Measurements from ENCODE around the gene CYREN. TPM values are rescaled to one million over a fixed set of nuclear protein-coding genes. Genes with fewer than 3 reads are reported as not detected.

CYREN gene
- total and polyA plus RNA-seq, 9 of the 15 experiments (the other 6 are each of a cell fraction or from before 2014, with no cell fraction given): 13.9 to 108 (median 88.8) TPM

DNA sequence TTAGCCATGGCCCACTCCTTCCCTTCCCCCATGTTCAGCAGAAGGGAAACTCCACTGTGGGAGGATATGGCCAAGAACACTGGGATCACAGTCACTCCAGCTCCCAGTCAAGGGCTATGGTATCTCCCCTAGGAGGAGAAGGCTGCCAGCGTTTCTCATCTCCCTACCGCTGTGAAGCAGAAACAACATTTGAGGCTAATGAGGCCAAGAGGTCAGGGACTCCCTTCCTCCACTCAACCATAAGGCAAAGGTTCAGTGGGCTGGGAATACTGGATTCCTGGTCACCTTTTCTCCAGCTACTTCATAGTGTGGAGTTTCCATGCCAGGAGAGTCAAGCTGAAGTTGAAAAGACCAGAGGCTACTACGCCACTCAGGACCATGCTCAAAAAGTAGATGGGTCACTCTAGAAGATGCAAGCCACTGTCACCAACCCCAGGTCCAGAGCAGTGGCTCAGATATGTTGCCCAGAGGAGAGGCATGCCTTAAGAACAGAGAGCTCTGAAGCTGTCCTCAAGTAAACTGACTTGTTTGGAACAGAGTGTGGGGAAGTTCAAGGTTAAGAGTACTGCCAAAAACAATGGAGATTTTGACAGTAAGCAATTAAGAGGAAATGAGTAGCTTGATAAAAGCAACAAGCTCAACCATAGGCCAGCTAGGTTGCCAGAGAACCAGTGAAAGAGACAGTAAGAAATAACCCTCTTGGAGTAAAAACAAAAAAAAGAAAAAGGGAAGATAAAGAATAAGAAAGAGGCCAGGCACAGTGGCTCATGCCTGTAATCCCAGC, 26.4 kb downstream of the CYREN start:
- H3K9me3 ChIP-seq (replicated peaks; ENCODE audit: control insufficient read depth, insufficient read depth, low read depth, low read length): no peaks in the 10 kb centered on the region
- in situ Hi-C loops (cut with MboI) (no loop called here), intact Hi-C loops (cut with micrococcal nuclease) (no loop called here)
- no peak overlapping the region for H3K4me2 ChIP-seq (ENCODE audit: insufficient read depth, low read length)
- CTCF ChIA-PET (ENCODE audit: low intra/inter-chr PET ratio): no interaction called here
- no peaks in the 10 kb centered on the region for H3K36me3 ChIP-seq (ENCODE audit: control insufficient read depth, insufficient read depth, low read length)
- ATAC-seq: no peak
- WGBS (ENCODE audit: insufficient coverage, low coverage, missing lambda C conversion rate): 18% methylated on average over 3 of the region's 3 CpGs
- H3K27me3 ChIP-seq (ENCODE audit: control insufficient read depth in 2 of 2, insufficient read depth in 2 of 2, low read length in 2 of 2): no peaks in the 10 kb centered on the region
- no peak overlapping the region for H3K9ac ChIP-seq (ENCODE audit: insufficient read depth in 1 of 2, low read depth in 2 of 2, low read length in 2 of 2)
- no peaks in the 10 kb centered on the region for H4K20me1 ChIP-seq (replicated peaks; ENCODE audit: control insufficient read depth, insufficient read depth, low read length)
- no peaks in the 10 kb centered on the region for H3K9me1 ChIP-seq (ENCODE audit: control insufficient read depth, insufficient read depth, low read length)
- no peak overlapping the region for H3K4me3 ChIP-seq
- FAIRE-seq: no peak
- H3K27ac ChIP-seq (ENCODE audit: extremely low read depth, low read depth, low read length): no peak overlapping the region
- no peak overlapping the region for H2AFZ ChIP-seq (ENCODE audit: low read depth, low read length)
- peaks cover 0 to 11% of the 10 kb centered on the region in 2 experiments; a peak in 3 of 5 replicates for H3K4me1 ChIP-seq (replicated peaks in 1 of 2; ENCODE audit: control insufficient read depth in 2 of 2, insufficient read depth in 2 of 2, low read length in 2 of 2)
- POLR2A ChIA-PET: interaction anchor here (0.7 to 1.2 kb wide), 2 partner anchors 10 to 40 kb away, joined by 3 read pairs; no protein-coding TSS in a partner anchor
- no peak for DNase-seq (ENCODE audit: extremely low read depth in 1 of 4, low spot score in 3 of 4)
- no peaks in the 10 kb centered on the region for H3K79me2 ChIP-seq (ENCODE audit: control insufficient read depth, insufficient read depth, low read length)
- no TSS peak for BruUV-seq (replicated peaks)
- TF ChIP-seq TGIF2 (CRISPR knock-in tag; IDR thresholded peaks at IDR 0.05): no peak
- no peak for TF ChIP-seq NR2C1 (IDR thresholded peaks at IDR 0.05)
- no peak for TF ChIP-seq NR2C1 (tag; IDR thresholded peaks at IDR 0.05)
- TF ChIP-seq, protein P1, sequence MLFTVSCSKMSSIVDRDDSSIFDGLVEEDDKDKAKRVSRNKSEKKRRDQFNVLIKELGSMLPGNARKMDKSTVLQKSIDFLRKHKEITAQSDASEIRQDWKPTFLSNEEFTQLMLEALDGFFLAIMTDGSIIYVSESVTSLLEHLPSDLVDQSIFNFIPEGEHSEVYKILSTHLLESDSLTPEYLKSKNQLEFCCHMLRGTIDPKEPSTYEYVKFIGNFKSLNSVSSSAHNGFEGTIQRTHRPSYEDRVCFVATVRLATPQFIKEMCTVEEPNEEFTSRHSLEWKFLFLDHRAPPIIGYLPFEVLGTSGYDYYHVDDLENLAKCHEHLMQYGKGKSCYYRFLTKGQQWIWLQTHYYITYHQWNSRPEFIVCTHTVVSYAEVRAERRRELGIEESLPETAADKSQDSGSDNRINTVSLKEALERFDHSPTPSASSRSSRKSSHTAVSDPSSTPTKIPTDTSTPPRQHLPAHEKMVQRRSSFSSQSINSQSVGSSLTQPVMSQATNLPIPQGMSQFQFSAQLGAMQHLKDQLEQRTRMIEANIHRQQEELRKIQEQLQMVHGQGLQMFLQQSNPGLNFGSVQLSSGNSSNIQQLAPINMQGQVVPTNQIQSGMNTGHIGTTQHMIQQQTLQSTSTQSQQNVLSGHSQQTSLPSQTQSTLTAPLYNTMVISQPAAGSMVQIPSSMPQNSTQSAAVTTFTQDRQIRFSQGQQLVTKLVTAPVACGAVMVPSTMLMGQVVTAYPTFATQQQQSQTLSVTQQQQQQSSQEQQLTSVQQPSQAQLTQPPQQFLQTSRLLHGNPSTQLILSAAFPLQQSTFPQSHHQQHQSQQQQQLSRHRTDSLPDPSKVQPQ (CRISPR knock-in tag; IDR thresholded peaks at IDR 0.05; ENCODE audit: borderline replicate concordance): no peak
- TF ChIP-seq, protein P2, sequence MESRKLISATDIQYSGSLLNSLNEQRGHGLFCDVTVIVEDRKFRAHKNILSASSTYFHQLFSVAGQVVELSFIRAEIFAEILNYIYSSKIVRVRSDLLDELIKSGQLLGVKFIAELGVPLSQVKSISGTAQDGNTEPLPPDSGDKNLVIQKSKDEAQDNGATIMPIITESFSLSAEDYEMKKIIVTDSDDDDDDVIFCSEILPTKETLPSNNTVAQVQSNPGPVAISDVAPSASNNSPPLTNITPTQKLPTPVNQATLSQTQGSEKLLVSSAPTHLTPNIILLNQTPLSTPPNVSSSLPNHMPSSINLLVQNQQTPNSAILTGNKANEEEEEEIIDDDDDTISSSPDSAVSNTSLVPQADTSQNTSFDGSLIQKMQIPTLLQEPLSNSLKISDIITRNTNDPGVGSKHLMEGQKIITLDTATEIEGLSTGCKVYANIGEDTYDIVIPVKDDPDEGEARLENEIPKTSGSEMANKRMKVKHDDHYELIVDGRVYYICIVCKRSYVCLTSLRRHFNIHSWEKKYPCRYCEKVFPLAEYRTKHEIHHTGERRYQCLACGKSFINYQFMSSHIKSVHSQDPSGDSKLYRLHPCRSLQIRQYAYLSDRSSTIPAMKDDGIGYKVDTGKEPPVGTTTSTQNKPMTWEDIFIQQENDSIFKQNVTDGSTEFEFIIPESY (CRISPR knock-in tag; IDR thresholded peaks at IDR 0.05): no peak
- TF ChIP-seq KAT8 (IDR thresholded peaks at IDR 0.05; ENCODE audit: low read depth): no peak
- TF ChIP-seq, protein P3, sequence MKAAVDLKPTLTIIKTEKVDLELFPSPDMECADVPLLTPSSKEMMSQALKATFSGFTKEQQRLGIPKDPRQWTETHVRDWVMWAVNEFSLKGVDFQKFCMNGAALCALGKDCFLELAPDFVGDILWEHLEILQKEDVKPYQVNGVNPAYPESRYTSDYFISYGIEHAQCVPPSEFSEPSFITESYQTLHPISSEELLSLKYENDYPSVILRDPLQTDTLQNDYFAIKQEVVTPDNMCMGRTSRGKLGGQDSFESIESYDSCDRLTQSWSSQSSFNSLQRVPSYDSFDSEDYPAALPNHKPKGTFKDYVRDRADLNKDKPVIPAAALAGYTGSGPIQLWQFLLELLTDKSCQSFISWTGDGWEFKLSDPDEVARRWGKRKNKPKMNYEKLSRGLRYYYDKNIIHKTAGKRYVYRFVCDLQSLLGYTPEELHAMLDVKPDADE (conservative IDR thresholded peaks at IDR 0.05; ENCODE audit: control insufficient read depth, low read depth, low read length): no peak
- no peak for TF ChIP-seq ZNF644 (tag; IDR thresholded peaks at IDR 0.05; ENCODE audit: low read depth)
- no peak for TF ChIP-seq SMARCB1 (IDR thresholded peaks at IDR 0.05; ENCODE audit: insufficient read length, low read depth)
- no peak for TF ChIP-seq ZBTB17 (CRISPR knock-in tag; IDR thresholded peaks at IDR 0.05)
- TF ChIP-seq ELF2 (CRISPR knock-in tag; IDR thresholded peaks at IDR 0.05): no peak
- no peak for TF ChIP-seq CBX8 (IDR thresholded peaks at IDR 0.05; ENCODE audit: borderline replicate concordance, extremely low read depth, low read depth, low read length, poor library complexity, severe bottlenecking)
